K562 (cell line): ENCODE results near the gene CRY2. TPM values are rescaled to one million over a fixed set of nuclear protein-coding genes. Genes with fewer than 3 reads are reported as not detected.

Source experiments
- AFF1 ChIP-seq, 2 experiments: fragments of 450-650 bp; IDR thresholded peaks; 2 replicates each; pipeline ENCODE4 v1.6.1; 2018; ENCODE audit warnings: mild to moderate bottlenecking in 2 of 2, low read depth in 1 of 2; ENCODE audit not compliant: partially characterized antibody in 2 of 2
- CXXC5 ChIP-seq: fragments of 250-450 bp; sonication (Bioruptor Pico); IDR thresholded peaks from 2 replicates; pipeline ENCODE4 v1.8.0; 2022; ENCODE audit warnings: inconsistent platforms, mild to moderate bottlenecking, moderate library complexity
- GABPA ChIP-seq: fragments of 200-800 bp; sonication (Bioruptor generic); conservative IDR thresholded peaks from 2 replicates; pipeline ENCODE4 v1.6.1; 2016; ENCODE audit warnings: low read depth, missing genetic modification characterization, missing compliant biosample characterization
- MAZ ChIP-seq, 2 experiments: fragments of 450-650 bp in 1 of 2; sonication (generic) in 1 of 2; formaldehyde crosslinking; IDR thresholded peaks in 1 of 2; conservative IDR thresholded peaks in 1 of 2; 2 replicates each; pipeline versions ENCODE4 v1.4.0 to v1.5.0; 2020; ENCODE audit warnings: mild to moderate bottlenecking in 1 of 2, missing genetic modification reagents in 1 of 2
- NFYB ChIP-seq: IDR thresholded peaks from 2 replicates; pipeline ENCODE4 v1.6.1; 2011; ENCODE audit warnings: mild to moderate bottlenecking, moderate library complexity; ENCODE audit not compliant: insufficient read length; ENCODE audit errors: extremely low read depth
- PHTF2 ChIP-seq: fragments of 250-450 bp; sonication (Bioruptor Pico); IDR thresholded peaks from 2 replicates; pipeline ENCODE4 v1.5.0; 2021; ENCODE audit warnings: mild to moderate bottlenecking
- RB1 ChIP-seq: fragments of 450-650 bp; IDR thresholded peaks from 2 replicates; pipeline ENCODE4 v1.6.1; 2017; ENCODE audit warnings: low read depth, mild to moderate bottlenecking
- SMARCB1 ChIP-seq: IDR thresholded peaks from 2 replicates; pipeline ENCODE4 v1.6.1; 2011; ENCODE audit warnings: improper control_type of control experiment, low read depth; ENCODE audit not compliant: insufficient read length
- SP1 ChIP-seq: sonication (generic); formaldehyde crosslinking; IDR thresholded peaks from 2 replicates; pipeline ENCODE4 v1.8.1; 2022; ENCODE audit warnings: mild to moderate bottlenecking, missing genetic modification reagents
- TAL1 ChIP-seq: fragments of 450-650 bp; IDR thresholded peaks from 2 replicates; pipeline ENCODE4 v1.6.1; 2016; ENCODE audit warnings: mild to moderate bottlenecking
- THAP12 ChIP-seq: fragments of 250-450 bp; sonication (Bioruptor Pico); IDR thresholded peaks from 2 replicates; pipeline ENCODE4 v1.9.0; 2021; ENCODE audit warnings: mild to moderate bottlenecking, inconsistent platforms
- TRIM25 ChIP-seq: fragments of 450-650 bp; IDR thresholded peaks from 2 replicates; pipeline ENCODE4 v1.7.0; 2016; ENCODE audit warnings: borderline replicate concordance
- USF2 ChIP-seq: sonication (generic); formaldehyde crosslinking; IDR thresholded peaks from 2 replicates; pipeline ENCODE4 v1.5.0; 2020; ENCODE audit warnings: missing genetic modification reagents
- VEZF1 ChIP-seq: fragments of 200-800 bp; sonication (Bioruptor generic); IDR thresholded peaks from 2 replicates; pipeline ENCODE4 v1.6.1; 2017; ENCODE audit warnings: missing genetic modification characterization, missing compliant biosample characterization
- ZBTB7A ChIP-seq: IDR thresholded peaks from 2 replicates; pipeline ENCODE4 v1.6.1; 2011; ENCODE audit warnings: low read depth, mild to moderate bottlenecking, low read length, moderate library complexity, borderline replicate concordance; ENCODE audit not compliant: control insufficient read depth
- ZNF124 ChIP-seq: sonication (generic); formaldehyde crosslinking; IDR thresholded peaks from 2 replicates; pipeline ENCODE4 v1.8.1; 2022; ENCODE audit warnings: missing genetic modification reagents
- polyA plus RNA-seq, 8 experiments: library from polyadenylated mRNA; depleted of rRNA in 4 of 8; stranded (reverse) in 5 of 8; unstranded in 3 of 8; fragments of >200 nt; fragmentation: Nextera tagmentation in 2 of 8; fragmentation: Illumina TruSeq in 1 of 8; extraction: Ambion mirVana in 2 of 8; extraction: Trizol in 1 of 8; gene quantifications; 2 replicates each; pipeline versions ENCODE4 v1.2.1 to v1.2.3, GENCODE V29; 2011 to 2014; ENCODE audit warnings: inconsistent platforms in 1 of 8, missing spikeins in 1 of 8
- total RNA-seq, 7 experiments: library from RNA; depleted of rRNA in 6 of 7; stranded (reverse); fragments of >200 nt in 6 of 7; fragmentation: Illumina TruSeq in 2 of 7; extraction: Trizol in 2 of 7; gene quantifications; 2 replicates each; pipeline versions ENCODE4 v1.2.1 to v1.2.3, GENCODE V29; 2011 to 2021; ENCODE audit warnings: low replicate concordance in 1 of 7

CRY2 gene
- total and polyA plus RNA-seq, 9 of the 15 experiments (the other 6 are each of a cell fraction or from before 2014, with no cell fraction given) = 2.3 to 23.9 (median 14.8) TPM

GRCh38 chr11:45885274-45885920 lies 38.1 kb downstream of the CRY2 start, which contains the start of gene MAPK8IP1 (continued):
- no peak for TF ChIP-seq SMARCB1
- peak; percentile 49; the same call in 1 of the 2 replicates for TF ChIP-seq RB1
- TF ChIP-seq TAL1 = no peak
- TF ChIP-seq CXXC5 (CRISPR knock-in tag) = peak; percentile 67
- TF ChIP-seq NFYB = no peak
- no peak for TF ChIP-seq ZNF124 (CRISPR knock-in tag)
- peak; percentile 37 to 81; a peak in 2 of 4 replicates for TF ChIP-seq MAZ (CRISPR knock-in tag; conservative IDR thresholded peaks at IDR 0.05 in 1 of 2, IDR thresholded peaks at IDR 0.05 in 1 of 2)
- peak; percentile 69 for TF ChIP-seq SP1
- peak; percentile 26; the same call in 1 of the 2 replicates for TF ChIP-seq USF2 (CRISPR knock-in tag)
- no peak for TF ChIP-seq PHTF2 (CRISPR knock-in tag)
- TF ChIP-seq GABPA = 0 out of 2 replicates have a peak, but pooled peaks have one; percentile 21
- peak; percentile 97 for TF ChIP-seq VEZF1
- TF ChIP-seq THAP12 (CRISPR knock-in tag) = 0 out of 2 replicates have a peak, but pooled peaks have one; percentile 21
- peak; percentile 54; the same call in 1 of the 2 replicates for TF ChIP-seq ZBTB7A
- peak in 1 of 2 experiments; percentile 67 for TF ChIP-seq AFF1 (IDR thresholded peaks at IDR 0.05; ENCODE audit: low read depth in 1 of 2, partially characterized antibody in 2 of 2)
- TF ChIP-seq TRIM25 = peak; percentile 54; the same call in 1 of the 2 replicates
